GM18502 (cell line): ENCODE data around the gene PRPF18.
"Not testable (repeated sequence)": the region's sequence is repeated elsewhere in the genome, so short reads cannot be mapped to it uniquely, and the experiment has no call there.

Experiments
- ATAC-seq: cut with Tn5 transposase; IDR thresholded peaks from one replicate; pipeline ENCODE4 v1.9.1; 2021; ENCODE audit warnings: mild to moderate bottlenecking; ENCODE audit not compliant: unreplicated experiment, poor library complexity

Gene PRPF18

GRCh38 chr10:13586676-13587355 is at the start of gene PRPF18:
PRPF18 (plus strand) TSS chr10:13586965; CDS start chr10:13587087, 122 bp downstream.
- ATAC-seq = peak; percentile 100

- ATAC-seq = not testable (repeated sequence)
Measured at GRCh38 chr10:13537985-13538384, 48.8 kb upstream of the PRPF18 start.

GRCh38 chr10:13542533-13542932 is 44.2 kb upstream of the PRPF18 start:
- ATAC-seq = no peak

- ATAC-seq = no peak
Measured at GRCh38 chr10:13550802-13551201, 36.0 kb upstream of the PRPF18 start.

- no peak for ATAC-seq
Measured at GRCh38 chr10:13555884-13556510, 30.8 kb upstream of the PRPF18 start.

- no peak for ATAC-seq
Measured at GRCh38 chr10:13559124-13559700, 27.6 kb upstream of the PRPF18 start.

GRCh38 chr10:13560597-13560996 is 26.2 kb upstream of the PRPF18 start:
- no peak for ATAC-seq

- ATAC-seq = no peak
Measured at GRCh38 chr10:13563481-13564445, 23.0 kb upstream of the PRPF18 start.

- no peak for ATAC-seq
Measured at GRCh38 chr10:13564576-13564975, 22.2 kb upstream of the PRPF18 start.

GRCh38 chr10:13567030-13567429 is 19.7 kb upstream of the PRPF18 start:
- ATAC-seq = no peak

GRCh38 chr10:13571541-13571940 is 15.2 kb upstream of the PRPF18 start:
- ATAC-seq = no peak

GRCh38 chr10:13573960-13574359 is 12.8 kb upstream of the PRPF18 start:
- no peak for ATAC-seq

- ATAC-seq = no peak
Measured at GRCh38 chr10:13585195-13585751, 1.5 kb upstream of the PRPF18 start.

- no peak for ATAC-seq
Measured at GRCh38 chr10:13585943-13586342, 822 bp upstream of the PRPF18 start.

GRCh38 chr10:13587391-13587790 is 626 bp downstream of the PRPF18 start:
- ATAC-seq = no peak

GRCh38 chr10:13589316-13589715 is 2.6 kb downstream of the PRPF18 start:
- no peak for ATAC-seq

- ATAC-seq = no peak
Measured at GRCh38 chr10:13590886-13591285, 4.1 kb downstream of the PRPF18 start.

GRCh38 chr10:13592306-13592705 is 5.5 kb downstream of the PRPF18 start:
- ATAC-seq = no peak

GRCh38 chr10:13593535-13593934 is 6.8 kb downstream of the PRPF18 start:
- ATAC-seq = no peak

GRCh38 chr10:13594641-13595040 is 7.9 kb downstream of the PRPF18 start:
- no peak for ATAC-seq
